Fibroblast of skin of left quadriceps (primary cell): Measurements from ENCODE around the gene SLC46A2.

Experiments used
- DNase-seq, 2 experiments: peaks; one replicate each; pipeline ENCODE4 v3.0.0-alpha.2; 2013; ENCODE audit warnings: low read depth in 2 of 2

SLC46A2 gene

GRCh38 chr9:112885324-112885723 is 5.4 kb downstream of the SLC46A2 start:
- DNase-seq = no peak

- DNase-seq = no peak
Observed at GRCh38 chr9:112884721-112885120, 6.0 kb downstream of the SLC46A2 start.

GRCh38 chr9:112884101-112884500 is 6.6 kb downstream of the SLC46A2 start:
- no peak for DNase-seq

GRCh38 chr9:112881331-112881730 is 9.3 kb downstream of the SLC46A2 start:
- DNase-seq = no peak

- DNase-seq = no peak
Observed at GRCh38 chr9:112880650-112881049, 10.0 kb downstream of the SLC46A2 start.

GRCh38 chr9:112878752-112879151 is 11.9 kb downstream of the SLC46A2 start:
- DNase-seq = no peak

GRCh38 chr9:112873773-112874405 is 16.8 kb downstream of the SLC46A2 start:
- DNase-seq = no peak

GRCh38 chr9:112872019-112872418 is 18.7 kb downstream of the SLC46A2 start:
- DNase-seq = no peak

GRCh38 chr9:112870556-112870955 is 20.1 kb downstream of the SLC46A2 start:
- DNase-seq = no peak

- DNase-seq = no peak
Observed at GRCh38 chr9:112869917-112870316, 20.8 kb downstream of the SLC46A2 start.

- no peak for DNase-seq
Observed at GRCh38 chr9:112869041-112869529, 21.6 kb downstream of the SLC46A2 start.

- no peak for DNase-seq
Observed at GRCh38 chr9:112868461-112868860, 22.2 kb downstream of the SLC46A2 start.

- peak; percentile 74 for DNase-seq
Observed at GRCh38 chr9:112867275-112867991, 23.2 kb downstream of the SLC46A2 start.

- DNase-seq = peak; percentile 71 to 72
Observed at GRCh38 chr9:112866662-112867274, 23.9 kb downstream of the SLC46A2 start.

- DNase-seq = no peak
Observed at GRCh38 chr9:112864982-112865381, 25.7 kb downstream of the SLC46A2 start.

GRCh38 chr9:112864403-112864802 is 26.3 kb downstream of the SLC46A2 start:
- no peak for DNase-seq

- DNase-seq = no peak
Observed at GRCh38 chr9:112863746-112864145, 26.9 kb downstream of the SLC46A2 start.

GRCh38 chr9:112863214-112863613 is 27.5 kb downstream of the SLC46A2 start:
- no peak for DNase-seq

GRCh38 chr9:112861638-112862555 is 28.8 kb downstream of the SLC46A2 start:
- DNase-seq = no peak

- no peak for DNase-seq
Observed at GRCh38 chr9:112861155-112861554, 29.5 kb downstream of the SLC46A2 start.

- DNase-seq = no peak
Observed at GRCh38 chr9:112860451-112860850, 30.2 kb downstream of the SLC46A2 start.

- DNase-seq = no peak
Observed at GRCh38 chr9:112858625-112859147, 32.0 kb downstream of the SLC46A2 start.
